GM10266 (cell line): ENCODE data around the gene MMS19.
"Not testable (repeated sequence)": the region's sequence is repeated elsewhere in the genome, so short reads cannot be mapped to it uniquely, and the experiment has no call there.

Experiments used
- DNase-seq: peaks from one replicate; pipeline ENCODE4 v3.0.0; 2012; ENCODE audit errors: extremely low spot score
- TF ChIP-seq, protein P1 (sequence below): IDR thresholded peaks from 2 replicates; pipeline ENCODE4 v1.5.1; 2012; ENCODE audit warnings: mild to moderate bottlenecking, low read depth; ENCODE audit not compliant: control insufficient read depth, insufficient read depth; ENCODE audit errors: missing control alignments

Gene MMS19

DNA sequence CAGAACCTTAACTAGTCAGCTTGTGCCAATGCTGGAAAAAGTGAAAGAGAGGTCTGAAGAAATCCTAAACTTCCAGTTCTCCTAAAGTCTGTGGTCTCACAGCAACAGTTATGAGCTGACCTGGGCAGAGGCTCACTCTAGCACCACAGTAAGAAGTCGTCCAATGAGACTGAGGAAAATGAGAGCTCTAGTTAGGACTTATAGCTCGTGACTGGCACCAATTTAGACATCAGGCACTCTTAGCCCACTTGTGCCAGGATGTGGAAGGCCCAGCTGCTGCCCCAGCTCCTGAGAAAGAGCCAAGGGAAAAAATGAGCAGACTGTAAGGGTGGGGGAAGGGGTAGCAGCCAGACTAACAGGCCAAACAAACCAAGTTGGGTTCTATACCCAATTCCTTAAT lies 7.6 kb downstream of the MMS19 start:
- TF ChIP-seq, protein P1, sequence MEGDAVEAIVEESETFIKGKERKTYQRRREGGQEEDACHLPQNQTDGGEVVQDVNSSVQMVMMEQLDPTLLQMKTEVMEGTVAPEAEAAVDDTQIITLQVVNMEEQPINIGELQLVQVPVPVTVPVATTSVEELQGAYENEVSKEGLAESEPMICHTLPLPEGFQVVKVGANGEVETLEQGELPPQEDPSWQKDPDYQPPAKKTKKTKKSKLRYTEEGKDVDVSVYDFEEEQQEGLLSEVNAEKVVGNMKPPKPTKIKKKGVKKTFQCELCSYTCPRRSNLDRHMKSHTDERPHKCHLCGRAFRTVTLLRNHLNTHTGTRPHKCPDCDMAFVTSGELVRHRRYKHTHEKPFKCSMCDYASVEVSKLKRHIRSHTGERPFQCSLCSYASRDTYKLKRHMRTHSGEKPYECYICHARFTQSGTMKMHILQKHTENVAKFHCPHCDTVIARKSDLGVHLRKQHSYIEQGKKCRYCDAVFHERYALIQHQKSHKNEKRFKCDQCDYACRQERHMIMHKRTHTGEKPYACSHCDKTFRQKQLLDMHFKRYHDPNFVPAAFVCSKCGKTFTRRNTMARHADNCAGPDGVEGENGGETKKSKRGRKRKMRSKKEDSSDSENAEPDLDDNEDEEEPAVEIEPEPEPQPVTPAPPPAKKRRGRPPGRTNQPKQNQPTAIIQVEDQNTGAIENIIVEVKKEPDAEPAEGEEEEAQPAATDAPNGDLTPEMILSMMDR, result no peak
- no peak for DNase-seq

DNA sequence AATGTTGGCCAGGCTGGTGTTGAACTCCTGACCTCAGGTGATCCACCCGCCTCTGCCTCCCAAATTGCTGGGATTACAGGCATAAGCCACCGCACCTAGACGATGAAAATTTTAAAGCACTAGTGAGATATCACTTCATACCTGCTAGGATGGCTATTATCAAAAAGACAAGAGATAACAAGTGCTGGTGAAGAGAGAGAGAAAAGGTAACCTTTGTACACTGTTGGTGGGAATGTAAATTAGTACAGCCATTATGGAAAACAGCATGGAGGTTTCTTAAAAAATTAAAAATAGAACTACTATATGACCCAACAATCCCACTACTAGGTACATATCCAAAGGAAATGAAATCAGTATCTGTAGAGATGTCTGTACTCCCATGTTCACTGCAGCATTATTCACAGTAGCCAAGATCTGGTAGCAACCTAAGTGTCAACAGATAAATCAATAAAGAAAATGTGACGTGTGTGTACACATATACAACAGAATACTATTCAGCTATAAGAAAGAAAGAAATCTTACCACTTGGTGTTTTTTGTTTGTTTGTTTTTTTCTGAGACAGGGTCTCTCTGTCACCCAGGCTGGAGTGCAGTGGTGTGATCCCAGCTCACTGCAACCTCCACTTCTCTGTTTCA lies 12.5 kb downstream of the MMS19 start:
- TF ChIP-seq, protein P1, result no peak
- no peak for DNase-seq

DNA sequence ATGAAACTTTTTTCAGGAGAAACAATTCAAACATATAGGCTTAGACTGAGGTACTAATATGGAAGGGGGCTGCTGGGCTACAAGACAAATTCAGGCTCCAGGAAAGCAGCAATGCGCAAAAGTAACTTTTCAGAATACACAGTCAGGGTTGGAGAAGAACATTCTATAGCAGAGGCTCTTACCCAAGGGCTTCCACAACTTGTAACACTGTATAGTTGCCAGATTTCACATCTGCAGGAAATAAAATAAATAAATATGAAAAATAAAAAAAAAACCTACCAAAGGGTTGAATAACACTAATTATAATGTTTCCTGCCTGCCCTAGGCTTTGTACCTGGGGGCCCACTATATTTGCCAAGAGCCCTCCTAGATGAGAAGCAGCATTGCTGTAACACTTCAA lies 14.3 kb downstream of the MMS19 start:
- no peak for DNase-seq
- TF ChIP-seq, protein P1, result no peak

DNA sequence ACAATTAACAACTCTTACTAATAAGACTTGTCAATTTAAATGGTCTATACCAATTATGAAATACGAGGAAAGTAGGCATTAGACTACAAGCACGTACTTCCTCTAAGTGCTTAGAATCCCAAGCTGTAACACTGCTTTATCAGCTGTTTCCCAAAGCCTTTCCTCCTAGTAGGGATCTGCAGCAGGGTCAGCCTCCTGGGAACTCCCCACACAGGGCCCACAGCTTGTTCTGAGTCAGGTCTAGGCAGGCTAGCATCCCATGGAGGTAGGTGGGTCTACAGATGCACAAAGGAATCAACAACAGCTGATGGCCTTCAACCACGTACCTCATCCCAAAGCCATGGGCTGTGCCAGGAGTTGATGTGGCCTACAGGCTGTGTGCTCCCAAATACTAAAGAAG lies 14.7 kb downstream of the MMS19 start:
- TF ChIP-seq, protein P1, result no peak
- no peak for DNase-seq

DNA sequence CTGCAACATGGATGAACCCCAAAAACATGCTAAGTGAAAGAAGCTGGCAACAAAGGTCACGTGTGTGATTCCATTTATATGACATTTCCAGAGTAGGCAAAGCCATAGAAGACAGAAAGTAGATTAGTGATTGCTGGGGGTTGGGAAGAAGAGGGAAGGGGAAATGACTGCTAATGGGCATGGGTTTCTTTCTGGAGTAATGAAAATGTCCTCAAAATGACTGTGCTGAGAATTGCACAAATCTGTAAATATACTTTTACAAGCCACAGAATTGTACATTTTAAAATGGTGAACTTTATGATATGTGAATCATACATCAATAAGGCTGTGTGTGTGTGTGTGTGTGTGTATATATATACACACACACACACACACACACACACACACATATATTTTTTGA lies 15.8 kb downstream of the MMS19 start:
- TF ChIP-seq, protein P1, result no peak
- no peak for DNase-seq

DNA sequence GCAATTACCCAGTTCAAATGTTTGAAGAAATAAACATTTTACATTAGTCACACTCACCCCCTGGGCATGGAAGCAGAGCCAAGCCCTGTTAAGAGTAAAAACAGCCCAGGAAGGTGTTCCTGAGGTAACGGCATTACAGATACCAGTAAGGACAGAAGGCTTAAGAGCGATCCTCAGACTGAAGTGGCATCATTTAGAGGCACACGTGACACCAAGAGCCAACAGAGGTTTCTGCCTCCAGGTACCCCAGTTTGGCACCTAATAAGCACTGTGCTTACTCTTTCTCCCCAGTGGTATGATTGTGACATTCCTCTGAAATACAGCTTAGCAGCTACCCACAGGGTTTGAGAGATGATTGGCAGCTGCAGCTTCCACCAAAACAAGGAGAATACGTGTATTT lies 17.2 kb downstream of the MMS19 start:
- TF ChIP-seq, protein P1, result no peak
- no peak for DNase-seq

DNA sequence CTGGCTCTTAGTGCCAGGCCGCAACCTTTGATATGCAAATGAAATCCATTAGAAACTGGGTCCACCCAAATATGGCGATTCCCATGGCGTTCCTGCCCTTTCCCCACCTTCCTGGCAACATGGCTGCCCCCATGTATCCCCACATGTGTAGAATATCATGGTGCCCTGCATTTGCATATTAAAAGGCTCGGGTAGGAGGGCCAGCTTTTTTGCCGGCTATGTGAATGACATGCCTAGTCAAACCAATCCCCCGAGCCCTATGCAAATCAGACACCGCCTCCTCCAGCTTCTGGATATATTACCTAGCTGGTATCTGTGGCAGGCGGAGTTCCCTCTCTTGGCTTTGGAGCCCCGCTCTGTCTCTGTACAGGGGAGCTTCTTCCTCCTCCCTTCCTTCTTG lies 18.3 kb downstream of the MMS19 start:
- TF ChIP-seq, protein P1, result no peak
- DNase-seq, result no peak

DNA sequence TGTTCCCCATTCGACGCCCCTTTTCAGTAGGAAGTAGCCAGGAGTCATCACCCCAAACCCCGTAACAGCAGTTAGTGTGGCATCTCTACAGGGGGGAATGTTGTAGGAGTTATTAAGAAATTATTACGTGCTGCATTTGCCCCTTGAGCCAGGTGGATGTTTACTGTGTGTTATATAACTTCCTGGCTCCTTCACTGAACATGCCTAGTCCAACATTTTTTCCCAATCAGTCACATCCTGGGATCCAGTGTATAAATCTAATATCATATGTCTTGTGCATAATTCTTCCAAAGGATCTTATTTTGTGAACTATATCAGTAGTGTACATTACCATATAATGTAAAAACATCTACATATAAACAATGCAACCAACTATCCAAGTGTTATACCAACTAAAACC lies 18.8 kb downstream of the MMS19 start:
- DNase-seq, result not testable (repeated sequence)
